Testis (tissue), 3 donors: Measurements from ENCODE around the gene SLC24A3. TPM values are rescaled to one million over a fixed set of nuclear protein-coding genes. Genes with fewer than 3 reads are reported as not detected.

Source experiments
- DNase-seq: peaks from one replicate; pipeline ENCODE4 v3.0.0-alpha.2; 2019
- H3K27ac ChIP-seq, 2 donors: fragments of 200-600 bp; sonication (generic); one replicate each; pipeline ENCODE4 v1.5.1; 2019
- H3K27me3 ChIP-seq: fragments of 200-600 bp; sonication (generic); one replicate; pipeline ENCODE4 v1.5.1; 2019
- H3K36me3 ChIP-seq: fragments of 200-600 bp; sonication (generic); one replicate; pipeline ENCODE4 v1.5.1; 2017; ENCODE audit warnings: low read depth; ENCODE audit errors: missing control alignments
- H3K4me1 ChIP-seq: fragments of 200-600 bp; sonication (generic); one replicate; pipeline ENCODE4 v1.5.1; 2019
- H3K4me3 ChIP-seq, 2 donors: fragments of 200-600 bp; sonication (generic); one replicate each; pipeline ENCODE4 v1.5.1; 2017 to 2019
- H3K9me3 ChIP-seq: fragments of 200-600 bp; sonication (generic); one replicate; pipeline ENCODE4 v1.5.1; 2017
- POLR2A ChIP-seq: fragments of 450-650 bp; IDR thresholded peaks from one replicate; pipeline ENCODE4 v1.6.1; 2017; ENCODE audit warnings: antibody characterized with exemption, mild to moderate bottlenecking, moderate library complexity
- WGBS, 2 donors: methylation state at CpG; one replicate each; pipeline ENCODE4 v1.1.5; 2018; 5-methylcytosine and 5-hydroxymethylcytosine counted together
- intact Hi-C: fragments of 100-400 bp; cut with DNase I; formaldehyde crosslinking; loops from one replicate; pipeline ENCODE4 v1.15.1; 2023; ENCODE audit warnings: low total_unique reads
- polyA plus RNA-seq: library from polyadenylated mRNA; stranded (reverse); fragments of 350-450 nt; fragmentation: Illumina TruSeq; extraction: RNeasy Lipid Tissue Mini Kit (QIAGEN cat#74804); gene quantifications from one replicate; pipeline ENCODE4 v1.2.3, GENCODE V29; 2014; ENCODE audit warnings: low read depth, low replicate concordance; ENCODE audit not compliant: insufficient read depth
- total RNA-seq, 2 donors: library from RNA; depleted of rRNA; stranded (reverse); fragments of >200 nt; gene quantifications; one replicate each; pipeline ENCODE4 v1.2.3, GENCODE V29; 2016
- TF ChIP-seq, protein P1 (sequence below), 3 experiments: fragments of 450-650 bp in 2 of 3; fragments of 200-600 bp in 1 of 3; sonication (generic) in 1 of 3; IDR thresholded peaks; one replicate each; pipeline ENCODE4 v1.5.1; 2016 to 2019; ENCODE audit warnings: antibody characterized with exemption in 3 of 3, mild to moderate bottlenecking in 2 of 3, moderate library complexity in 1 of 3

The SLC24A3 gene
- total and polyA plus RNA-seq, 3 donors from 2014 or later: 2.4 to 4.5 (median 3.8) TPM

DNA sequence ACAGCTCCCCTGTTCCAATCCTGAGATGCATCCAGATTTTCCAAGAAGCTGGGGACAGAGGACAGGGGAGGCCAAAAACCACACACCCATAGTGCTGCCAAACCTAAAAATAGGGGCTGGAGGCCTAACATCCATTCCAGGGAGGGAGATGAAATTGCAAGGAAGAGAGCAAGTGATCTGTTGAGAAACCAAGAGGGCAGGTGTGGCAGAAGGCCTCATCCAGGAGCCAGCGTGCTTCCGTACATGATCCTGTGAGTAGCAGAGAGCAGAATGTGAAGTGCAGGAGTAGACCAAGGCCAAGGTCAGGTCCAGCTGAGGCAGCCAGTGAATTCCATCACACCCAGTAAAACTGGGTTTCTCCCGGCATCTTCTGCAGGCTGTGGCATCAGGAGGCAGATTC lies 377.9 kb downstream of the SLC24A3 start:
- DNase-seq: no peak

DNA sequence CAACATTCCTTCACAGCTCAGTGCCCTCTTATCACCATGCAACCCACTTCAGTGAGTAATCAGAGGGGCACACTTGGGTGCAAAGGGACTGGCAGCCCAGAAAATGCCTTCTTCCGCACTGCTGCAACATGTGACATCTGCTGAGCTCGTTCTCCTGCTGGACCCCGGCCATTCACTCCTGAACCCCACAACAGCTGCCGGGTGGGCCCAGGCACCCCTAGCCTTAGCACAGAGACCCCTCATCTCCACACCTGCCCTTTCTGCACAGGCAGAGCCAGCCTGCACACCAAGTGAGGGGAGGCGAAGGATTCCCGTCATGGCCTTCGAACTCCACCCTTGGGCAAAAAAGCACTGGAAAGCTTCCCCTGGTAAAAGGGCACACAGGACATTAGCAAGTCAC lies 381.3 kb downstream of the SLC24A3 start:
- Histone ChIP-seq H3K27ac (no peak overlapping the region), H3K4me1 (peaks cover 7% of the 10 kb centered on the region), H3K9me3 (no peaks in the 10 kb centered on the region), H3K4me3 (no peak overlapping the region), H3K27me3 (no peaks in the 10 kb centered on the region), H3K36me3 (no peaks in the 10 kb centered on the region)
- intact Hi-C loops: no loop called here
- 96 to 99% methylated on average over 7 of the region's 7 CpGs for WGBS, 2 donors
- no peak for TF ChIP-seq POLR2A
- TF ChIP-seq, protein P1, sequence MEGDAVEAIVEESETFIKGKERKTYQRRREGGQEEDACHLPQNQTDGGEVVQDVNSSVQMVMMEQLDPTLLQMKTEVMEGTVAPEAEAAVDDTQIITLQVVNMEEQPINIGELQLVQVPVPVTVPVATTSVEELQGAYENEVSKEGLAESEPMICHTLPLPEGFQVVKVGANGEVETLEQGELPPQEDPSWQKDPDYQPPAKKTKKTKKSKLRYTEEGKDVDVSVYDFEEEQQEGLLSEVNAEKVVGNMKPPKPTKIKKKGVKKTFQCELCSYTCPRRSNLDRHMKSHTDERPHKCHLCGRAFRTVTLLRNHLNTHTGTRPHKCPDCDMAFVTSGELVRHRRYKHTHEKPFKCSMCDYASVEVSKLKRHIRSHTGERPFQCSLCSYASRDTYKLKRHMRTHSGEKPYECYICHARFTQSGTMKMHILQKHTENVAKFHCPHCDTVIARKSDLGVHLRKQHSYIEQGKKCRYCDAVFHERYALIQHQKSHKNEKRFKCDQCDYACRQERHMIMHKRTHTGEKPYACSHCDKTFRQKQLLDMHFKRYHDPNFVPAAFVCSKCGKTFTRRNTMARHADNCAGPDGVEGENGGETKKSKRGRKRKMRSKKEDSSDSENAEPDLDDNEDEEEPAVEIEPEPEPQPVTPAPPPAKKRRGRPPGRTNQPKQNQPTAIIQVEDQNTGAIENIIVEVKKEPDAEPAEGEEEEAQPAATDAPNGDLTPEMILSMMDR (IDR thresholded peaks at IDR 0.05): no peak
- no peak for DNase-seq

More for the DNA sequence above, 377.9 kb downstream of the SLC24A3 start:
- intact Hi-C loops: no loop called here
- 37 to 58% methylated on average over 3 of the region's 3 CpGs for WGBS, 2 donors
- no peak for TF ChIP-seq POLR2A
- TF ChIP-seq, protein P1 (IDR thresholded peaks at IDR 0.05): no peak
- Histone ChIP-seq H3K27ac (no peak overlapping the region), H3K4me1 (peaks cover 7% of the 10 kb centered on the region), H3K36me3 (no peaks in the 10 kb centered on the region), H3K4me3 (no peak overlapping the region), H3K9me3 (no peaks in the 10 kb centered on the region), H3K27me3 (no peaks in the 10 kb centered on the region)

DNA sequence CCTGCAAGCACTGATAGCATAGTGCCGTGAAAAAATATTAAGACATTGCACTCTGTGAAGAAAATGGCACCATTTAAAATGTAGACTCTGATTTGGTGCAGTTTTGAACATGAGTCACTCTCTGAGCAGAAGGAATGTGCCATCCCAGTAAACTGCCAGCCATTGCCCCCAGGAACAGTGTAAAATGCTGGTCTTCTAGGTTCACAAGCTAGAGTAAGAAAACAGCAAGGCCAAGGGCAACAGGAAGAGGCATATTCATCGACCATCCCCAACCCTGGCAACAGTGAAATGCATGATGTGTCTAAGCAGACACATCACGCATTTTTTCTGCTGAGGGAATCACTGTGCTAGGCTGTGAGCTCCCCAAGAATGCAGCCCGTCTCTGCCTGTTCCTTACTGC lies 382.5 kb downstream of the SLC24A3 start:
- intact Hi-C loops: no loop called here
- Histone ChIP-seq H3K36me3 (no peaks in the 10 kb centered on the region), H3K4me1 (peaks cover 7% of the 10 kb centered on the region), H3K4me3 (no peak overlapping the region), H3K27me3 (no peaks in the 10 kb centered on the region), H3K9me3 (no peaks in the 10 kb centered on the region), H3K27ac (no peak overlapping the region)
- WGBS, 2 donors: 86 to 88% methylated on average over 4 of the region's 4 CpGs
- no peak for DNase-seq
- TF ChIP-seq, protein P1 (IDR thresholded peaks at IDR 0.05): no peak
- no peak for TF ChIP-seq POLR2A

DNA sequence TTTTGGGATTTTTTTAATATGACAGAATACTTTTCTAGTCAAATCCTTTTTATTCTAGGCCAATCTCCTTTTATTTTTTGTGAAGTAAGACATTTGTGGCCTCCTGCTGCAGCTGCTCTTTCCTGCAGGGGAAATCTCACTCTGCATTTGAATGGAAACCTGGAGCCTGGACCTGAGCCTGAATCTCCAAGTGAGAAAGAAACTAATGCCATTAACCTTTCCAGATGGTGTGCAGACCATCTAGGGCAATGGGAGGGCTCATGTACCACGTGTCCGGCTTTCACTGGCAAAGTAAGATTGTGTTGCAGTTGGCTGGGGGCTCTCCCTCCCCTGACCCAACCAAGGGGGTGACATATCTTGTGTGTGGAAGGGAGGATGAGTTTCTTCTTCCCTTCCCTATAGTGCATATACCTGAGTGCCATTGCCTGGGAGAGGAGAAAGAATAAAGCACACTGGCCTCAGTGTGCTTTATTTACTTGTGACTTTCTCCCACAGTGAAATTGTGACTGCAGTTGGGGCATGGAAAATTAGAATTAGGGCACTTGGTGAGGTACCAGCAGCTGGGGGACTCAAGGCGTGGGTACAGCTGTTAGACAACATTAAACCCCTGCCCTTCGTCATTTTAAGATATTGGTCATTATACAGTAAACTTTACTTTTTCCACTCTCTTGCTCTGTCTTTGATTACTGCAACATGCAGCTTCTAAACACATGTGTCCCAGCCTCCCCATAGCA lies 385.8 kb downstream of the SLC24A3 start:
- no peak for TF ChIP-seq POLR2A
- TF ChIP-seq, protein P1 (IDR thresholded peaks at IDR 0.05): no peak
- Histone ChIP-seq H3K9me3 (no peaks in the 10 kb centered on the region), H3K27me3 (no peaks in the 10 kb centered on the region), H3K27ac (no peak overlapping the region), H3K36me3 (no peaks in the 10 kb centered on the region), H3K4me1 (no peaks in the 10 kb centered on the region), H3K4me3 (no peak overlapping the region)
- no peak for DNase-seq
- intact Hi-C loops: no loop called here
- 71 to 88% methylated on average over 4 of the region's 4 CpGs for WGBS, 2 donors

DNA sequence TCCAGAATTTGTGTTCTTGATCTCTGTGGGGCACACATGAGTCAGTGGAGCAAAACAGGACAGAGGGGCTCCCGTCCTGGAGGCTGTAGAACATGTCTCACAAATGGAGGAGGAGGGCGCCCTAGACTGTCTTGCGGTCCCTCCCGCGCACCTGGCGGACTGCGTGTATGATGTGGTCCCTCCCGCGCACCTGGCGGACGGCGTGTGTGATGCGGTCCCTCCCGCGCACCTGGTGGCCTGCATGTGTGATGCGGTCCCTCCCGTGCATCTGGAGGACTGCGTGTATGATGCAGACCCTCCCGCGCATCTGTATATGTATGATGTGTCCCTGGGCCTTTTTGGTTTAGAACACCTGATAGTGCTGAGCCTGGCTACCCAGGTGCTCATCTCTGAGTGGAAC lies 386.8 kb downstream of the SLC24A3 start:
- Histone ChIP-seq H3K9me3 (no peaks in the 10 kb centered on the region), H3K4me3 (no peak overlapping the region), H3K27me3 (no peaks in the 10 kb centered on the region), H3K36me3 (no peaks in the 10 kb centered on the region), H3K27ac (no peak overlapping the region), H3K4me1 (no peaks in the 10 kb centered on the region)
- intact Hi-C loops: no loop called here
- TF ChIP-seq, protein P1 (IDR thresholded peaks at IDR 0.05): no peak
- no peak for TF ChIP-seq POLR2A
- WGBS, 2 donors: 59 to 88% methylated on average over 19 to 20 of the region's 20 CpGs
- no peak for DNase-seq
